ENCODE results near the gene ANK2. TPM values are rescaled to one million over a fixed set of nuclear protein-coding genes. Genes with fewer than 3 reads are reported as not detected.

The ANK2 gene
- total RNA-seq, 1 experiment from 2014 or later, result 5.5 TPM

DNA sequence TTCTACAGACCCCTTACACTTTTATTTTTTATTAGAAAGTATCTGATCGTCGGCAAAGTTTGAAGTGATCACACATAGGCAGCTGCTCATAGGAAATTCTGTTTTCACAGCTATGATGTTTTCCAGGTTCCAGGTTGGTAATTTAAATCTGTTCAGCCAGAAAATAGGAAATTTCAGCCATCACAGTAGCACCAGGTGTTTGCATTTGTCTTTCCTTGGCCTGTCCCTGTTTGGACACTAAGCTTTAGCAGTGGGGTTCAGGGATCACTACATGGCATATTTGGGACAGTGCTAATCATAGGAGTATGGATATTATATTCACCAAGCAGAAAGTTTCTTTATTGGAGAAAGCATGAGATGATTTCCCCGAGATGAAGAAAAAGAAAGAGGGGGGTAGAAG, 92.9 kb downstream of the ANK2 start:
- ChIA-PET CTCF (no interaction called here), POLR2A (no interaction called here)
- in situ Hi-C loops (cut with HindIII; ENCODE audit: low pct_unique_long_range_greater_than_20kb, low sequenced_read_pairs), result no loop called here
- no peaks in the 10 kb centered on the region for H3K9me3 ChIP-seq (ENCODE audit: control insufficient read depth, insufficient read depth, low read depth, low read length)
- H3K36me3 ChIP-seq (ENCODE audit: control insufficient read depth, insufficient read depth, low read length), result no peaks in the 10 kb centered on the region
- no TSS peak for BruUV-seq (replicated peaks)
- H3K27me3 ChIP-seq (ENCODE audit: control insufficient read depth, insufficient read depth, low read length), result no peaks in the 10 kb centered on the region
- TF ChIP-seq POLR2AphosphoS5 (IDR thresholded peaks at IDR 0.05; ENCODE audit: low read depth, low read length) (no peak), SIN3A (IDR thresholded peaks at IDR 0.05; ENCODE audit: borderline replicate concordance, insufficient read depth, low read depth, low read length) (no peak), TCF7L2 (IDR thresholded peaks at IDR 0.05; ENCODE audit: low read depth, low read length) (no peak)
- TF ChIP-seq, protein P1, sequence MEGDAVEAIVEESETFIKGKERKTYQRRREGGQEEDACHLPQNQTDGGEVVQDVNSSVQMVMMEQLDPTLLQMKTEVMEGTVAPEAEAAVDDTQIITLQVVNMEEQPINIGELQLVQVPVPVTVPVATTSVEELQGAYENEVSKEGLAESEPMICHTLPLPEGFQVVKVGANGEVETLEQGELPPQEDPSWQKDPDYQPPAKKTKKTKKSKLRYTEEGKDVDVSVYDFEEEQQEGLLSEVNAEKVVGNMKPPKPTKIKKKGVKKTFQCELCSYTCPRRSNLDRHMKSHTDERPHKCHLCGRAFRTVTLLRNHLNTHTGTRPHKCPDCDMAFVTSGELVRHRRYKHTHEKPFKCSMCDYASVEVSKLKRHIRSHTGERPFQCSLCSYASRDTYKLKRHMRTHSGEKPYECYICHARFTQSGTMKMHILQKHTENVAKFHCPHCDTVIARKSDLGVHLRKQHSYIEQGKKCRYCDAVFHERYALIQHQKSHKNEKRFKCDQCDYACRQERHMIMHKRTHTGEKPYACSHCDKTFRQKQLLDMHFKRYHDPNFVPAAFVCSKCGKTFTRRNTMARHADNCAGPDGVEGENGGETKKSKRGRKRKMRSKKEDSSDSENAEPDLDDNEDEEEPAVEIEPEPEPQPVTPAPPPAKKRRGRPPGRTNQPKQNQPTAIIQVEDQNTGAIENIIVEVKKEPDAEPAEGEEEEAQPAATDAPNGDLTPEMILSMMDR (IDR thresholded peaks at IDR 0.05), result no peak
- TF ChIP-seq, protein P2, sequence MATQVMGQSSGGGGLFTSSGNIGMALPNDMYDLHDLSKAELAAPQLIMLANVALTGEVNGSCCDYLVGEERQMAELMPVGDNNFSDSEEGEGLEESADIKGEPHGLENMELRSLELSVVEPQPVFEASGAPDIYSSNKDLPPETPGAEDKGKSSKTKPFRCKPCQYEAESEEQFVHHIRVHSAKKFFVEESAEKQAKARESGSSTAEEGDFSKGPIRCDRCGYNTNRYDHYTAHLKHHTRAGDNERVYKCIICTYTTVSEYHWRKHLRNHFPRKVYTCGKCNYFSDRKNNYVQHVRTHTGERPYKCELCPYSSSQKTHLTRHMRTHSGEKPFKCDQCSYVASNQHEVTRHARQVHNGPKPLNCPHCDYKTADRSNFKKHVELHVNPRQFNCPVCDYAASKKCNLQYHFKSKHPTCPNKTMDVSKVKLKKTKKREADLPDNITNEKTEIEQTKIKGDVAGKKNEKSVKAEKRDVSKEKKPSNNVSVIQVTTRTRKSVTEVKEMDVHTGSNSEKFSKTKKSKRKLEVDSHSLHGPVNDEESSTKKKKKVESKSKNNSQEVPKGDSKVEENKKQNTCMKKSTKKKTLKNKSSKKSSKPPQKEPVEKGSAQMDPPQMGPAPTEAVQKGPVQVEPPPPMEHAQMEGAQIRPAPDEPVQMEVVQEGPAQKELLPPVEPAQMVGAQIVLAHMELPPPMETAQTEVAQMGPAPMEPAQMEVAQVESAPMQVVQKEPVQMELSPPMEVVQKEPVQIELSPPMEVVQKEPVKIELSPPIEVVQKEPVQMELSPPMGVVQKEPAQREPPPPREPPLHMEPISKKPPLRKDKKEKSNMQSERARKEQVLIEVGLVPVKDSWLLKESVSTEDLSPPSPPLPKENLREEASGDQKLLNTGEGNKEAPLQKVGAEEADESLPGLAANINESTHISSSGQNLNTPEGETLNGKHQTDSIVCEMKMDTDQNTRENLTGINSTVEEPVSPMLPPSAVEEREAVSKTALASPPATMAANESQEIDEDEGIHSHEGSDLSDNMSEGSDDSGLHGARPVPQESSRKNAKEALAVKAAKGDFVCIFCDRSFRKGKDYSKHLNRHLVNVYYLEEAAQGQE (IDR thresholded peaks at IDR 0.05; ENCODE audit: insufficient read depth in 1 of 2, low read depth in 2 of 2, low read length in 1 of 2), result no peak
- H3K27ac ChIP-seq (ENCODE audit: low read length), result peak overlapping the region; percentile 48; the same call in 1 of the 2 replicates
- ATAC-seq (no peak), DNase-seq (ENCODE audit: low read depth, low spot score) (no peak)
- intact Hi-C loops (cut with micrococcal nuclease; ENCODE audit: unreplicated experiment), result no loop called here
- H3K4me3 ChIP-seq (ENCODE audit: low read depth in 2 of 2, low read length in 2 of 2), result no peak overlapping the region
- H3K4me1 ChIP-seq (ENCODE audit: control insufficient read depth, insufficient read depth, low read length), result peaks cover 7% of the 10 kb centered on the region; the same call in 1 of the 2 replicates

DNA sequence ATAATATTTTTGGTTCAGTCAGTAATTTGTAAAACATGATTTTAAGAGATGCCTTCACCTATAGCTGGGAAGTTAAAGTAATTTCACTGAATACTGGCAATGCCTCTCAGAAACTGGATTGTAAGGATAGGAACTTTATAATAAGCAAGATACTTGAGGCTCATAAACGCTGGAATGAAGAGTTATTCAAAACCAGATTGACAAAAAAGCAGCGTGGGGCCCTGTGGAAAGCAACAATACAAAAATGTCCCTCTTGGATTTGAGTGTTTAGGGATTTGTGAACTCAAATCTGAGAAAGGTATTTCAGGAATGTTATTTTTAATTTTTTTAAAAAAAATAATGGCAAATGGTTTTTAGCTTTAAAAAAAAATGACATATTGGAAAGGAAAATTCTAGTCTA, 94.6 kb downstream of the ANK2 start:
- H3K27ac ChIP-seq (ENCODE audit: low read length), result no peak overlapping the region
- no peaks in the 10 kb centered on the region for H3K36me3 ChIP-seq (ENCODE audit: control insufficient read depth, insufficient read depth, low read length)
- ChIA-PET POLR2A (no interaction called here), CTCF (no interaction called here)
- DNase-seq (ENCODE audit: low read depth, low spot score) (no peak), ATAC-seq (no peak)
- H3K27me3 ChIP-seq (ENCODE audit: control insufficient read depth, insufficient read depth, low read length), result no peaks in the 10 kb centered on the region
- in situ Hi-C loops (cut with HindIII; ENCODE audit: low pct_unique_long_range_greater_than_20kb, low sequenced_read_pairs) (no loop called here), intact Hi-C loops (cut with micrococcal nuclease; ENCODE audit: unreplicated experiment) (no loop called here)
- BruUV-seq (replicated peaks), result no TSS peak
- H3K4me3 ChIP-seq (ENCODE audit: low read depth in 2 of 2, low read length in 2 of 2), result no peak overlapping the region
- H3K9me3 ChIP-seq (ENCODE audit: control insufficient read depth, insufficient read depth, low read depth, low read length), result no peaks in the 10 kb centered on the region
- H3K4me1 ChIP-seq (ENCODE audit: control insufficient read depth, insufficient read depth, low read length), result peaks cover 7% of the 10 kb centered on the region; the same call in 1 of the 2 replicates
- TF ChIP-seq SIN3A (IDR thresholded peaks at IDR 0.05; ENCODE audit: borderline replicate concordance, insufficient read depth, low read depth, low read length), result no peak
- no peak for TF ChIP-seq POLR2AphosphoS5 (IDR thresholded peaks at IDR 0.05; ENCODE audit: low read depth, low read length)
- TF ChIP-seq TCF7L2 (IDR thresholded peaks at IDR 0.05; ENCODE audit: low read depth, low read length), result no peak
- TF ChIP-seq, protein P1 (IDR thresholded peaks at IDR 0.05), result no peak
- TF ChIP-seq, protein P2 (IDR thresholded peaks at IDR 0.05; ENCODE audit: insufficient read depth in 1 of 2, low read depth in 2 of 2, low read length in 1 of 2), result no peak

Measured in Panc1 (cell line).